Measurements from ENCODE around the gene CDRT4. TPM values are rescaled to one million over a fixed set of nuclear protein-coding genes. Genes with fewer than 3 reads are reported as not detected.
A peak's percentile ranks its signal among the peaks of the same experiment; 100 is the strongest.

CDRT4 gene
- polyA plus RNA-seq, 1 of the 3 experiments (the other 2 are of a cell fraction): 4.6 TPM

- no peak overlapping the region for H3K9ac ChIP-seq
- H2AFZ ChIP-seq (ENCODE audit: low read depth): no peak overlapping the region
- no peak overlapping the region for H3K27ac ChIP-seq (ENCODE audit: low read depth in 2 of 2, low read length in 1 of 2)
- no peak for DNase-seq
- no peak overlapping the region for H3K4me3 ChIP-seq (ENCODE audit: low read depth in 2 of 2, low read length in 1 of 2)
- TF ChIP-seq SIN3A (IDR thresholded peaks at IDR 0.05; ENCODE audit: borderline replicate concordance, low read depth, low read length) (no peak), FOXJ3 (CRISPR knock-in tag; IDR thresholded peaks at IDR 0.05) (no peak), NFIC (IDR thresholded peaks at IDR 0.05; ENCODE audit: borderline replicate concordance) (no peak), MXI1 (IDR thresholded peaks at IDR 0.05; ENCODE audit: low read depth, low read length) (no peak), FOXM1 (IDR thresholded peaks at IDR 0.05; ENCODE audit: low read depth) (no peak), EZH2phosphoT487 (IDR thresholded peaks at IDR 0.05; ENCODE audit: borderline replicate concordance, low read depth) (no peak), ZBTB33 (IDR thresholded peaks at IDR 0.05; ENCODE audit: borderline replicate concordance, low read depth) (no peak), RCOR1 (IDR thresholded peaks at IDR 0.05; ENCODE audit: low read length) (no peak), TEAD4 (IDR thresholded peaks at IDR 0.05; ENCODE audit: borderline replicate concordance, insufficient read depth) (no peak), TCF12 (IDR thresholded peaks at IDR 0.05) (no peak), RAD21 (IDR thresholded peaks at IDR 0.05; ENCODE audit: low read length) (no peak), RFX5 (IDR thresholded peaks at IDR 0.05; ENCODE audit: low read length) (no peak), GABPA (IDR thresholded peaks at IDR 0.05; ENCODE audit: low read depth) (no peak), MAX (IDR thresholded peaks at IDR 0.05; ENCODE audit: low read depth) (no peak), USF1 (IDR thresholded peaks at IDR 0.05; ENCODE audit: borderline replicate concordance, low read depth) (no peak), REST (IDR thresholded peaks at IDR 0.05; ENCODE audit: low read depth, low read length) (no peak)
- peaks cover 23% of the 10 kb centered on the region in 2 experiments; a peak in 3 of 4 replicates for H3K4me1 ChIP-seq (ENCODE audit: control insufficient read depth in 1 of 2, insufficient read depth in 2 of 2, low read depth in 1 of 2, low read length in 1 of 2)
- H3K9me3 ChIP-seq: 0 out of 2 replicates have a peak, but pooled peaks cover 3% of the 10 kb centered on the region
- no peaks in the 10 kb centered on the region for H3K27me3 ChIP-seq (ENCODE audit: insufficient read depth)
- no peaks in the 10 kb centered on the region for H3K9me2 ChIP-seq
- peak overlapping the region; percentile 9; the same call in 1 of the 2 replicates for H3K4me2 ChIP-seq
- peaks cover 10% of the 10 kb centered on the region for H3F3A ChIP-seq (replicated peaks; ENCODE audit: insufficient read depth)
- POLR2A ChIA-PET: no interaction called here
- WGBS (ENCODE audit: low lambda C conversion rate): 71% methylated on average over 3 of the region's 3 CpGs
- H3K79me2 ChIP-seq (ENCODE audit: insufficient read depth): no peaks in the 10 kb centered on the region
- CTCF ChIA-PET: no interaction called here
- no peaks in the 10 kb centered on the region for H3K36me3 ChIP-seq (replicated peaks in 1 of 2; ENCODE audit: control insufficient read depth in 1 of 2, insufficient read depth in 2 of 2, low read length in 1 of 2)
- H4K20me1 ChIP-seq (ENCODE audit: insufficient read depth): no peaks in the 10 kb centered on the region
These were observed 13.6 kb downstream of the CDRT4 start for GRCh38 chr17:15453782-15454181.

All from SK-N-SH (cell line).